SKM-1 treated with dmso at 0.1 percent for 144 hours (cell line): ENCODE data around the gene TCAIM.

Experiments
- DNase-seq: peaks from one replicate; lab custom pipeline; 2025; ENCODE audit not compliant: unreplicated experiment; lab: John Stamatoyannopoulos, UW

The TCAIM gene

DNA sequence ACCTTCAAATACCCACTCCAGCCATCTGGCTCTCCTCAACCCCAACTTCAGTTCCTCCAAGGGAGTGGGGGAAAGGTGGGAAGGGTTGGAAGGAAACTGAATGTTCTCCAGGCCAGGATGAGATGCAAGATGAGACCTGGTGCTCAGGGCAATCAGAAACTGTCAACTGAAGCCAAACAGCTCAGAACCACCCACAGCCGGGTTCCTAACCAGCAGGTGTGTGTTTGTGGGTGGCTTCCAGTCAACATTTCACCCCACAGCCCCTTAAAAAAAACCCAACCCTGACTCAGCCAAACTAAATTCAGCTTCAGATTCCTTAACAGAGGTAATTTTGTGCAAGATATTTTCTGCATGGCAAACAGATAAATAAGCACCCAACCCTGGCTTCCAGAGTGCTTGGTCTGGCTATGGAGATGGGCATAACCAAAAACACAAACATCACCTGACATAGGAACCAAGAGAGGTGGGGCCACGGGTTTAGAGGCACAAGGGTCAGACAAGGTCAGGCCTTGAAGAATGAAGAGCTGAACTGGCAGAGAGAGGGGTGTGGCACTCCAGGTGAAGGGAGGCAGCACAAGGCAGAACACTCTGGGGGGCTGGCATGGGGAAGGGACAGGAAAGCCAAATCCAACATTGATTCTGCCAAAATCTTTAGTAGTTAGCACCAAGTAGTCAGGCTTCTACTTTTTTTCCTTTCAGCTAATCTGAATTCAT lies 104.2 kb downstream of the TCAIM start:
- DNase-seq: no peak

DNA sequence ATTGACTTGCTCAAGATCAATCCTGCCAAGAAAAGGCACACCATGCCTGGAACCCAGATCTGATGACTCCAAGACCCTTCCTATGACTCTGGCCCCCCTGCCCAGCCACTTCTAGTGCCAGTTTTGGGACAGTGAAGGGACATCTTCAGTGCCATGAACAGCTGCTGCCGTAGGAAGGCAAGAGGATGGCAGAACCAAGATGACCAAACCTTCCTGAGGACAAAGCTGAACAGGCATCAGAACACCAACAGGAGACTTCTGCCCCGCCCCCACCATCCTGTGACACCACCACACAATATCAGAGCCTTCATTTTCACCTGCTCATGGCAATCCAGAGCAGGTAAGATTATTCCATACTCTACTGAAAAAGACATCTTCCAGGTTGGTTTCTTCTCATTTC lies 105.9 kb downstream of the TCAIM start:
- no peak for DNase-seq

- no peak for DNase-seq
Observed at GRCh38 chr3:44444896-44445691, 106.5 kb downstream of the TCAIM start.

- no peak for DNase-seq
Observed at GRCh38 chr3:44445786-44446185, 107.2 kb downstream of the TCAIM start.

DNA sequence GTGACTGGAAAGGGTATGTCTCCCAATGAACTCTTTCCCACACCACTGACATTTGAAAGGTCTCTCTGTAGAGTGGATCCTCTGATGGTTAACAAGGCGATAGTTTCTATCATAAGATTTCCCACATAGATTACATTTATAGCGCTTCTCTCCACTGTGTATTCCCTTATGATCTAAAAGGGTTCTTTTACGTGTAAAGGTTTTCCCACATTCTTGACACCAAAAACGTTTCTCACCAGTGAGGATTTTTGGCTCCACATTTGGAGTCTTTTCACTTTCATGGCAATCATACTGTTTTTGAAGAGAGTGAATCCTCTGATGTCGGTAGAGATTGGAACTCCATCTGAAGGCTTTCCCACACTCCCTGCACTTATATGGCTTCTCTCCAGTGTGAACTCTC lies 108.4 kb downstream of the TCAIM start:
- no peak for DNase-seq

DNA sequence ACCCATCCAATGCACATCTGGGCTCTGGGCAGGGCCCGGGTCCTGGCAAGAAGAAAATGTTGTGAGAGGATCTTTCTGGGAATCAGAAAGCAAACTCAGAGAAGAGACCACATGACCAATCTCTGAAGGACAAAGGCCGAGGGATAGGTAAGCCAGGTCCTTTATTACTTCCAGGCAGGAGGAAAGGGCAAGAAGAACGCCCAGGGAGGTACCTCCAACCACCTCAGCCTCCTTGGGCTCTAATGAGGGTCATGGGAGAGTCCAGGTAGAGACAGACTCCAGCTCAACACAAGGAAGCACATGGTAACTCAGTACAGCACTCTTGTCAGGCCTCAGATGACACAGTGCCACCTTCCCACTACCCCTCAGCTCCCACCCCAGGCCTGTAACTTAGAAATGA lies 112.9 kb downstream of the TCAIM start:
- no peak for DNase-seq

GRCh38 chr3:44454258-44454657 lies 115.7 kb downstream of the TCAIM start:
- no peak for DNase-seq

DNA sequence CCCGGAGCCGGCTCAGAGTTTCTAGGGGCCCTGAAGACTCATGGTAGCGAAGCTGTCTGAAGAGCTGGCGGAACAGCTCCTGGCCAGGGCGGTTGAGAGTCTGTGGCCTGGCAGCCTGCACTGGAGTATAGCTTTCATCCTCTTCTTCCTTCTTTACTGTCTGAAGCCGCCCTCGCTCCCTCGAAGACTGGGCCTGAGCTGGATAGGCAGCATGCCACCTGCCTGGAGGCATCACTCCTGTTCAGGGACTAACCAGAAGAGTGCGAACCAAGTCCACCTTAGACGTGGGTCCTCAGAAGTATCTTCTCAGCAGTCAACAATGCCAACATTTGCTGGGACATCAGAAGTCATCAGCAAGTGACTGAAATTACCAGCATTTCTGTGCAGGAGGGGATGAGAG lies 116.8 kb downstream of the TCAIM start:
- no peak for DNase-seq
